Kidney (tissue), 14 donors: ENCODE results near the gene SRCIN1. TPM values are rescaled to one million over a fixed set of nuclear protein-coding genes. Genes with fewer than 3 reads are reported as not detected.
"Not testable (repeated sequence)": the region's sequence is repeated elsewhere in the genome, so short reads cannot be mapped to it uniquely, and the experiment has no call there.

Experiments used
- DNase-seq, 5 donors: peaks; one replicate each; pipeline ENCODE4 v3.0.0-alpha.2; 2013 to 2020
- FAIRE-seq: peaks from 2 replicates; lab custom pipeline; 2012; peaks lifted over from hg19 to GRCh38; lab: Jason Lieb, UNC
- H3K27ac ChIP-seq, 2 donors: one replicate each; pipeline ENCODE4 v1.7.0; 2013; ENCODE audit warnings: low read depth in 2 of 2, low read length in 2 of 2, inconsistent platforms in 1 of 2
- H3K27me3 ChIP-seq: one replicate; pipeline ENCODE4 v1.7.1; 2013; ENCODE audit warnings: low read length, inconsistent platforms; ENCODE audit not compliant: control insufficient read depth, insufficient read depth
- H3K36me3 ChIP-seq, 3 donors: one replicate each; pipeline versions ENCODE4 v1.7.0 to v1.7.1; 2013; ENCODE audit warnings: low read length in 3 of 3, control low read depth in 1 of 3, inconsistent platforms in 1 of 3; ENCODE audit not compliant: insufficient read depth in 3 of 3, control insufficient read depth in 2 of 3
- H3K4me1 ChIP-seq, 3 donors: one replicate each; pipeline versions ENCODE4 v1.7.0 to v1.7.1; 2013; ENCODE audit warnings: low read length in 3 of 3, inconsistent platforms in 1 of 3, low read depth in 1 of 3; ENCODE audit not compliant: control insufficient read depth in 2 of 3, insufficient read depth in 2 of 3
- H3K4me3 ChIP-seq, 3 donors: one replicate each; pipeline versions ENCODE4 v1.7.0 to v1.8.1; 2013; ENCODE audit warnings: low read length in 3 of 3, control low read depth in 1 of 3, inconsistent platforms in 1 of 3
- H3K9ac ChIP-seq, 3 donors: one replicate each; pipeline versions ENCODE4 v1.7.0 to v1.7.1; 2013; ENCODE audit warnings: low read length in 3 of 3, control low read depth in 1 of 3, inconsistent platforms in 1 of 3
- H3K9me3 ChIP-seq, 3 donors: one replicate each; pipeline versions ENCODE4 v1.7.0 to v1.7.1; 2013; ENCODE audit warnings: low read length in 3 of 3, control low read depth in 1 of 3, inconsistent platforms in 1 of 3; ENCODE audit not compliant: control insufficient read depth in 2 of 3, insufficient read depth in 1 of 3
- intact Hi-C: fragments of 100-400 bp; cut with DNase I; formaldehyde crosslinking; loops from one replicate; pipeline ENCODE4 v1.11.1; 2022
- polyA plus RNA-seq: library from polyadenylated mRNA; stranded (reverse); fragments of 350-450 nt; fragmentation: Illumina TruSeq; extraction: RNeasy Lipid Tissue Mini Kit (QIAGEN cat#74804); gene quantifications from one replicate; pipeline ENCODE4 v1.2.3, GENCODE V29; 2014; ENCODE audit warnings: low read depth, low replicate concordance; ENCODE audit not compliant: insufficient read depth
- total RNA-seq: library from RNA; stranded (reverse); fragmentation: NEBNext Ultra II Directional; extraction: Animal tissue kit (Norgen Biotek cat#: 25700); gene quantifications from one replicate; pipeline ENCODE4 v1.2.1, GENCODE V29; 2021
- TF ChIP-seq, protein P1 (sequence below): IDR thresholded peaks from 3 replicates; pipeline ENCODE4 v1.5.1; 2012; ENCODE audit warnings: mild to moderate bottlenecking, moderate library complexity, borderline replicate concordance; ENCODE audit not compliant: insufficient read depth; ENCODE audit errors: extremely low read depth
- donor health status: control.
- donor health status: control.
- donor health status: control.
- donor health status: control.
- donor health status: control.
- donor health status: DM: yes; HTN: yes; CAD: no.
- donor health status: Normal renal cell carcinoma (clear cell type).

SRCIN1 gene
- total and polyA plus RNA-seq, 2 donors from 2014 or later, result 0.34 to 6.1 TPM

DNA sequence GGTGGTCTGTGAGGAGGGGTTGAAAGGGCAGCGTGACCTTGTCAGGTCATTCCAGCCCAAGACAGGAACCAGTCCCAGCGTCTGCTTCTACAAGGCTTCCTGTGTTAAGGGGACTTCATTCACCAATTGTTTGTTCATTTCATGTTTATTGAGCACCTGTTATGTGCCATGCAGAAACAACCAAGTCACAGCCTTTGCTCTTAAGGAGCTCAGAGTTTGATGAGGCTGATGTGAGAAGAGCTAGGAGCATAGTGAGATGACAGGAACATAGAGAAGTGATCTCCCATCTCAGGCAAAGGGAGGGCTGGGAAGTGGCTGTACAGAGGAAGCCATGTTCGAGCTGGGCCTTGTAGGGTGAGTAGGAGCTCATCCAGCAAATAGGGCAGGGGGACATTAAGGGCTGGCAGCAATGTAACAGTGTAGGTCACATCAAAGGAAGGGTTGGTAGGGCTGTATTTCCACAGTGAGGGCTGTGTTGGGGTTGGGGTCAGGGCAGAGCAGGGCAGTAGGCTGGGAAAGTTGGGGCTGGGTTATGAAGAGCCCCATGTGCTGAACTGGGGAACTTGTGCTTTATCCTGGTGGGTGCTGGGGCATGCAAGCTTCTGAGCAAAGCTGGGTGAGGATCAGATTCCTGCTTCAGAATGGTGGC, 97.7 kb downstream of the SRCIN1 start:
- TF ChIP-seq, protein P1, sequence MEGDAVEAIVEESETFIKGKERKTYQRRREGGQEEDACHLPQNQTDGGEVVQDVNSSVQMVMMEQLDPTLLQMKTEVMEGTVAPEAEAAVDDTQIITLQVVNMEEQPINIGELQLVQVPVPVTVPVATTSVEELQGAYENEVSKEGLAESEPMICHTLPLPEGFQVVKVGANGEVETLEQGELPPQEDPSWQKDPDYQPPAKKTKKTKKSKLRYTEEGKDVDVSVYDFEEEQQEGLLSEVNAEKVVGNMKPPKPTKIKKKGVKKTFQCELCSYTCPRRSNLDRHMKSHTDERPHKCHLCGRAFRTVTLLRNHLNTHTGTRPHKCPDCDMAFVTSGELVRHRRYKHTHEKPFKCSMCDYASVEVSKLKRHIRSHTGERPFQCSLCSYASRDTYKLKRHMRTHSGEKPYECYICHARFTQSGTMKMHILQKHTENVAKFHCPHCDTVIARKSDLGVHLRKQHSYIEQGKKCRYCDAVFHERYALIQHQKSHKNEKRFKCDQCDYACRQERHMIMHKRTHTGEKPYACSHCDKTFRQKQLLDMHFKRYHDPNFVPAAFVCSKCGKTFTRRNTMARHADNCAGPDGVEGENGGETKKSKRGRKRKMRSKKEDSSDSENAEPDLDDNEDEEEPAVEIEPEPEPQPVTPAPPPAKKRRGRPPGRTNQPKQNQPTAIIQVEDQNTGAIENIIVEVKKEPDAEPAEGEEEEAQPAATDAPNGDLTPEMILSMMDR, result no peak
- H3K9ac ChIP-seq, result no peak overlapping the region
- no peak overlapping the region for H3K27ac ChIP-seq
- H3K4me1 ChIP-seq, result no peaks in the 10 kb centered on the region
- FAIRE-seq (no peak), DNase-seq (peak in 1 of 5 donors; percentile 28)
- no peaks in the 10 kb centered on the region for H3K27me3 ChIP-seq
- no peaks in the 10 kb centered on the region for H3K36me3 ChIP-seq
- intact Hi-C loops, result no loop called here
- no peaks in the 10 kb centered on the region for H3K9me3 ChIP-seq
- H3K4me3 ChIP-seq, result no peak overlapping the region

DNA sequence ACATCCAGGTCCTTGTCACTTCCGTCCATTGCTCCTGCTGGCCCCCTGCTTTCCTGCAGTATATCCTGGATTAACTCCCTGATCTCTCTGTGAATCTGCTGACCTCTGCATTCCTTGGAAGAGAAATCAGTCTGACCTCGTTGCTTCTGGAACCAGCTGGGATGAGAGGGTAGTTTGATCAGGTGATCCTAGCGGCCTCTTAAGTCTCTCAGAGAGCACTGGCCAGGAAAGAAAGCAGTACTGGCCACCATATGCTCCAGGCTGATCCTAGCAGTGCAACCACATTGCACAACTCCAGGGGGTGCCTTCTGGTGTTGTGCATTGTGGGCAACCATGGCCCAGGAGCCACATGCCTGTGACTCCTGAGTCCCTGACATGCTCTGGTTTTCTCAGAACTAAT, 98.3 kb downstream of the SRCIN1 start:
- peak in 1 of 5 donors; percentile 25 for DNase-seq
- FAIRE-seq, result no peak
- Histone ChIP-seq H3K36me3 (no peaks in the 10 kb centered on the region), H3K4me1 (no peaks in the 10 kb centered on the region), H3K27me3 (no peaks in the 10 kb centered on the region), H3K9me3 (no peaks in the 10 kb centered on the region), H3K9ac (no peak overlapping the region), H3K27ac (no peak overlapping the region), H3K4me3 (no peak overlapping the region)
- TF ChIP-seq, protein P1, result no peak
- intact Hi-C loops, result no loop called here

DNA sequence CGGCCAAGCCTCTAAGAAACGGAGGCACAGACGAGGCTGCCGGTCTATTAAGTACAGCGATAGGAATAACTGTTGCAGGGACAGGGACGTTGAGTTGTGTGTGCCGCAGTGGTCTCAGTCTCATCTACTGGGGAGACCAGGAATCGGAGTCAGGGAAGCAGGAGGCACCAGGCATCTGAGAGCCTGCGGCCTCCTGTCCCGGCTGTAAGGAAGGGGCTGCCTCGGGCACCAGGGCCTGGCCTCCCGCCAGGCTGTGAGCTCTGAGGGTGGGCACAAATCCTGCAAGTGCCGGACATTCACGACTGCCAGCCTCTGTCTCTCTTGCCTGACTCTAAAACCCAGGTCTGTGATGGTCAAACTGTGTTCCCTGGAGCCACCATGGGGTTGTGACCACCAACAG, 101.5 kb downstream of the SRCIN1 start:
- no peak overlapping the region for H3K4me3 ChIP-seq

DNA sequence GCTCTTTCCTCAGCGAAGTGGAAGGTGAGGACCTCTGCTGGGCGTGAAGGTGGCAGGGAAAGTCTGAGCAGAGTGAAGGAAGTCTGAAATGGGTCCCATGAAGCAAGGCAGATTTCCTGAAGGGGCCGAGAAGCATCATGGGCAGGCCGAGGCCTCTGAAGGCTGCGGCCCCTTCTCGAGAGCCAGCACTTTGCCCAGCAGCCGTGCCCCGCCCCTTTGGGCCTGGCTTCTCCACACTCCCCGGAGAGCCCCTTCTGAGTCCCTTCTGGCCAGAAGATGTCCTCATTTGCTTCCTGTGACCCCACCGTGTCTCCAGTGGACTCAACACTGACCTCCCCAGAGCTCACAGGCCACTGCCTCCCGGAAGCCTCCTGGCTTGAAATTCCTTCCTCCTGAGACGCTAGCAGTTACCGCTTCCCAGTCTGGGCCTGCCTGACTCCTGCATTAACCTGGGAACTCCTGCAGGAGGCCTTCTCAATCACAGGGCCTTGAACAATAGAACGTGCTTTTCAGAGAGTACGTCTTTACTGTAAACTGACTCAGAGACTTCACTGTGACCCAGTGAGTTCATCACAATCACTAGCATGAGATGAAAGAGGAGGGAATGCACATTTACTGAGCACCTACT, 102.4 kb downstream of the SRCIN1 start:
- FAIRE-seq, H3K9ac ChIP-seq, H3K27me3 ChIP-seq, H3K36me3 ChIP-seq, H3K4me1 ChIP-seq, H3K9me3 ChIP-seq, H3K27ac ChIP-seq, H3K4me3 ChIP-seq, intact Hi-C loops: not testable (repeated sequence)
- DNase-seq, result peak in 1 of 5 donors; percentile 37

More for the DNA sequence above, 101.5 kb downstream of the SRCIN1 start:
- no peaks in the 10 kb centered on the region for H3K36me3 ChIP-seq
- DNase-seq (peak in 1 of 5 donors; percentile 64), FAIRE-seq (no peak)
- no peaks in the 10 kb centered on the region for H3K27me3 ChIP-seq
- H3K9me3 ChIP-seq, result no peaks in the 10 kb centered on the region
- no peaks in the 10 kb centered on the region for H3K4me1 ChIP-seq
- H3K27ac ChIP-seq, result no peak overlapping the region
- H3K9ac ChIP-seq, result no peak overlapping the region
- intact Hi-C loops, result no loop called here
- TF ChIP-seq, protein P1, result no peak

DNA sequence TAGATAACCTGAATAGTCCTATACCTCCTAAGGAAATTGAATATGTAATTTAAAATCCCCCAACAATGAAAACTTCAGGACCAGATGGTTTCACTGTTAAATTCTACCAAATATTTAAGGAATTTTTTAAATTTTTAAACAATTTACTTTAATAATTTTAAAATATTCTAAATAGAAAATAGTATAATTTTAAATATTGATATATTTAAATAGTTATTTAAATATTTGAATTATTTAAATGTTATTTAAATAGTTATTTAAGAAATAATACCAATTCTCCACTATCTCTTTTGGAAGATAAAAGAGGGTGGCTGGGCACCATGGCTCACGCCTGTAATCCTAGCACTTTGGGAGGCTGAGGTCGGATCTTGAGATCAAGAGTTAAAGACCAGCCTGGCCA, 104.0 kb downstream of the SRCIN1 start:
- FAIRE-seq, intact Hi-C loops, H3K27me3 ChIP-seq, H3K4me1 ChIP-seq, H3K9me3 ChIP-seq, DNase-seq, H3K4me3 ChIP-seq, H3K27ac ChIP-seq, H3K36me3 ChIP-seq, H3K9ac ChIP-seq: not testable (repeated sequence)

DNA sequence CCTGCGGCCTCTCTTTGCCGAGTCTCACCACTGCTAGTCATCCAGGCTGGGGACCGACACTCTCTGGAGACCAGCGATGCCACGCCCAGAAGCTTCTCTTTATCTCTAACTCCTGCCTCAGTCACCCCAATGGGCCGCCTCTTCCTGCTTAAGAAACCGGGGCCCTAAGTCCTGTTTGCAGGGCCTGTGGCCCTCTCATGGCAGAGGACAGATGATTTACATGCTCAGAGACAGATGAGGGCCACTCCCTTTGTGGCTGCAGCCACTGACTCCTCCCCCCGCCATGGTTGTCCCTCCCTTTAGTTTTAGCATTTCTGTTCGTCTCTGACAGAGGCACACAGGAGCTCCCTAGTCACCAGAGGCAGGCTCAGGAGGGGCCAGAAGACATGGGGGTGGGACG, 106.5 kb downstream of the SRCIN1 start:
- not testable (repeated sequence) for FAIRE-seq, H3K4me3 ChIP-seq, H3K4me1 ChIP-seq, H3K36me3 ChIP-seq, H3K27me3 ChIP-seq, H3K9ac ChIP-seq, H3K9me3 ChIP-seq, H3K27ac ChIP-seq
- peak in 1 of 5 donors; percentile 18 for DNase-seq
- intact Hi-C loops, result loop anchor here (10.0 kb wide), 1 partner anchor 64 kb away; no protein-coding TSS in a partner anchor
